ENCODE measurements around the gene ID1.
"Not testable (repeated sequence)": the region's sequence is repeated elsewhere in the genome, so short reads cannot be mapped to it uniquely, and the experiment has no call there.

GRCh38 chr20:31579941-31580651, 25.0 kb upstream of the ID1 start:
- not testable (repeated sequence) for TF ChIP-seq YY1 (IDR thresholded peaks at IDR 0.05; ENCODE audit: insufficient read depth, insufficient read length); ZNF274 (IDR thresholded peaks at IDR 0.05; ENCODE audit: low read depth, low read length); SUZ12 (IDR thresholded peaks at IDR 0.05; ENCODE audit: extremely low read depth, insufficient read depth, insufficient read length)
